HG03378 (cell line): ENCODE results near the gene SLC9C1.

ENCODE experiments used
- ATAC-seq: cut with Tn5 transposase; IDR thresholded peaks from one replicate; pipeline ENCODE4 v1.9.1; 2021; ENCODE audit warnings: mild to moderate bottlenecking, moderate library complexity; ENCODE audit not compliant: unreplicated experiment

SLC9C1 gene

DNA sequence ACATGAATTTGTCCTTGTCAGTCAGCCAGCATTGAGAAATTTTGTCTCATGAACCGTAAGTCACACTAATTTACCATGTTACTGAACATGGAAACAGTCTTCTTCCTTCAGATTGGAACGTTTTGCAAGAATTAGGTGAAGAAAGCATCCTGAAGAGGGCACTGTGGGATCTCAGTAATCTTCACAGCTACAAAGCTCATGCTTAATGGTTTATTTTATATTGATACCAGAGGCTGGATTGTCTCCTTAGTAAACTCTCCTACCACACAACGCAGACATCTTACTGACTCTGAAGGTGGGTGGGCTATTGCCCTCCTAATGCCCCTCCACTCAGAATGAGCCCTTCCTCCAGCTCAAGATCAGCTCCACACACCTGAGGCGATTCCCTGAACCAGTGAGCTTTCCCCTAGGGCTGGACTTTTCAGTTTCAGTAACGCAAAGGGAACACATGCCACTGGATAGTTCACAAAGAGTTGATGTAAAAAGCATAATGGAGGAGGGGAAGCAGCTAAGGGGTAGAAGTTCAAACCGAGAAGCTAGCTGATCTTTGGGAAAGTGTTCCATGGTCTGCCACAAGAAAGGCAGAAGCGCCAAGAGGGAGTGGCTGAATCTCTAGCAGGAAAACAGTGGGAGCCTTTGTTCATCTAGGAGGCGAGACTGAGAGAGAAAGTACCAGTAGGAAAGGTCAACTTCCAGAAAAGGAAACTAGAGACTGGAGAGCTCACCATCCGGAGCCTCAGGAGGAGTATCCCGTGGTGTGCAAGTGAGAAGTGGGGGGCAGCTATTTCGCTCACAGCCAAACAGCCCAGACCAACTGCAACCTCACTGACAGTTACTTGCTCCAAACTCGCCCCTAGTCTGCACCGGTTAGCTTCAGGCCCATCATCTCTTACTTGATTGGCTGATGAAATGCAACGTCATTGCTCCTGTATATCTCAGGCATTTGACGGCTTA, at the start of gene SLC9C1:
SLC9C1 (minus strand) TSS at position 849 of the 954 bp plus-strand sequence. CDS start 7,425 bp downstream, outside the sequence.
- peak; percentile 71 for ATAC-seq

GRCh38 chr3:112341386-112341785, 47.4 kb upstream of the SLC9C1 start:
- ATAC-seq, result no peak

GRCh38 chr3:112339609-112340008, 45.6 kb upstream of the SLC9C1 start:
- no peak for ATAC-seq

DNA sequence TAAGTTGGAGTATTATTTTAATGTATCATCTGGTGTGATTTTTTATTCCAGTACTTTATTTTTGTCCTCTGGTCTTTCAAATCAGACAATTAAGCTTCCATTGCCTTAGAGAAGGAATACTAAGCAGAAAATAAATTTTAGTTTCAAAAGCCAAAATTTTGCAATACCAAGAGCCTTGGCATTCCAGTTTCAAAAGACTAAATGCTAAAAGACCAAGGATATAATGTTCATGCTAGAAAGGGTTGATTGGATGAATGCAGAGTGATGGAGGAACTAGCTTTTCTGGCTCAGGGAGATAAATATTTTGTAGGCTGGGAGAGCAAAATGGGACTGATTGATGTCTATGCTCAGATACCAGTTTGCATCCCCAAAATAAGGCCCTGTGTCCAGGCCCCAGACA, 45.1 kb upstream of the SLC9C1 start:
- ATAC-seq, result no peak

DNA sequence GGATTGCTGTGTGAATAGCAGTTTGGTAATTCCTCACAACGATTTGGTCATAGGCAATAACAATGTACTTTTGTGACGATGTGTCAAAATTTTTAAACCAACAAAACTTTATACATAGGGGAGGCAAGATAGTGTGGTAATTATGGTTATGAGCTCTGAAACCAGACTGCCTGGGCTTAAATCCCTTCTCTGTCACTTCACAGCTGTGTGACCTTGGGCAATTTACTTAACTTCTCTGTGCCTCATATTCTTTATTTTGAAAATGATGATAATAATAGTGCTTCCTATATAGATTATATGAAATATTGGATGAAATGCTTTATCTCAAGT, 44.7 kb upstream of the SLC9C1 start:
- no peak for ATAC-seq

- no peak for ATAC-seq
These were observed 44.2 kb upstream of the SLC9C1 start for GRCh38 chr3:112338021-112338726.

DNA sequence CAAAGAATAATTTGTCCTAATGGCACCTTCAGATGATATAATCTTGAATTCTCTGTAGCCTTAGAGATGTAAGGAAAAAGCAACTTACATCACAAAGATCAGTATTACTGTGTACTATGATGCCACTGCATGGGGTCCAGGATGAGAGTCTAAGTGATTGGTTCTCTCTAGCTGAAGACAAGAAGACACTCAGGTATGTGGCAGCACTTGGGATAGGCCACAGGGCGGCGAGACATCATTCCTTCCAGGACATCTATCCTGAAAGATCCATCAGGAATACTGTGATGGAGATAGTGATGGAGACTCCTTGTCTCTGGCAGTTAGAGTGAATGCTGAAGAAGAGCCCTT, 41.4 kb upstream of the SLC9C1 start:
- no peak for ATAC-seq

- ATAC-seq, result no peak
These were observed 40.8 kb upstream of the SLC9C1 start for GRCh38 chr3:112334691-112335433.

- ATAC-seq, result peak; percentile 37
These were observed 39.6 kb upstream of the SLC9C1 start for GRCh38 chr3:112333381-112334317.

DNA sequence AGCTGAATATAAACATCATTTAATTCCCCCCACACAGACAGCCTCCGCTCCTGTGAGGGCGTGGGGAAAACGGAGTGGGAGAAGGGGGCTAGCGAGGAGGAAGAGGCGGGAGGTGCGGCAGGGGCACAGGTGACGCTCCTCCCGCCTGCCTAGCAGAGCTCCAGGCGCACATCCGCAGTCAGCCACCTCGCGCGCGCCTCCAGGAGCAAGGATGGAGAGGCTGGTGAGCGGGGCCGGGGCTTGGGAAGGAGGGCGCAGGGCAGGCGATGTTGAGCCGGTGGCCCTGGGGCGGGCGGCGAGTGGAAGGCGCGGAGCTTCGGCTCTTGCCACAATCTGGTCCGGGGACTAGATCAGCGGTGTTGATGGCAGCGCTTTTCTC, 39.0 kb upstream of the SLC9C1 start, which contains the start of gene CD200:
CD200 (plus strand) TSS at position 155 of the 379 bp plus-strand sequence; CDS start at position 212, 57 bp downstream.
- peak; percentile 41 for ATAC-seq

DNA sequence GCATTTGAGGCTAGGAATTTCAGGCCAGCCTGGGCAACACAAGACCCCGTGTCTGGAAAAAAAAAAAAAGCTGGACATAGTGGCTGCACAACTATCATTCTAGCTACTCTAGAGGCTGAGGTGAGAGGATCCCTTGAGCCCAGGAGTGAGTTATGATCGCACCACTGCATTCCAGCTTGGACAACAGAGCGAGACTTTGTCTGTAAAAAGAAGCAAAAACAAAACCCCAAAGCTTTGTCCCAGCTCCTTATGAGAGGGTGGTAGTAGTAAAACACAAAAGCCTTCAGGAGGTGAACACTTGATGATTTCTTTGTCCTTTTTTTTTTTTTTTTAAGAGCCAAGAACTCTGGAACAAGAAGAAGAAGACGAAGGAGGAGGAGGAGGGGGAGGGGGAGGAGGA, 37.8 kb upstream of the SLC9C1 start:
- ATAC-seq, result no peak

- ATAC-seq, result peak; percentile 99
These were observed 33.4 kb upstream of the SLC9C1 start for GRCh38 chr3:112327371-112327951.

DNA sequence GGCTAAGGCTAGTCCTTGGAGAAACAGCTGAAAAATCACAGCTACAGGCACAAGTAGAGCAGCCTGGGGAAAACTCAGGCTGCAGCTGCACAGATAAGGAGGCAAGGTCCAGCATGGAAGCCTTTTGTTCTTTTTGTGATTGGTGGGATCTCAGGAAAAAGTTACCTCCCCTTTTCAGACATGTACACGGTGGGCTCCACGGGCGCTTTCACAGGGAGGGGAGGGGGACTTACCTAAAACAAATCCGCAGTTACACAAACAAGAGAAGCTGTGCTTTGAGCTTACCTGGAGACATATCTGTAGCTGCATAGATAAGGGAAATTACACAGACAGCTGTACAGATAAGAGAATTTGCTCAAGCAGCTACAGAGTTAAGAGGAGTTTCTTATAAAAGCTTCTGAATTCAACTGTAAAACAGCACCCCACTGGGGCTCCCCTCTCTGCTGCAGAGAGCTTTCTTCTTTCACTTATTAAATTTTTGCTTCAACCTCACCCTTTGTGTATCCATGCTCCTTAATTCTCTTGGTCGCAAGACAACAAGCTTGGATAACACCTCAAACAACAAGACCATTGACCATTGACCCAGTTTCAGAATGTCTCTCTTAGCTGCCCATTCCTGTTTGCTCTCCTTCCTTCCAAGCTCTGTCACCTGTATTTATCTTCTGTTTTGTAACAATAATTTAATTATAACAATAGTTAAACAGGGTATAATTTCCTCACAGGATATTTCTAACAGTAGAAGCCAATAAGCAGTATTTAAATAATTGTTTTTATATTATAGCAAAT, 28.0 kb upstream of the SLC9C1 start:
- ATAC-seq, result no peak

DNA sequence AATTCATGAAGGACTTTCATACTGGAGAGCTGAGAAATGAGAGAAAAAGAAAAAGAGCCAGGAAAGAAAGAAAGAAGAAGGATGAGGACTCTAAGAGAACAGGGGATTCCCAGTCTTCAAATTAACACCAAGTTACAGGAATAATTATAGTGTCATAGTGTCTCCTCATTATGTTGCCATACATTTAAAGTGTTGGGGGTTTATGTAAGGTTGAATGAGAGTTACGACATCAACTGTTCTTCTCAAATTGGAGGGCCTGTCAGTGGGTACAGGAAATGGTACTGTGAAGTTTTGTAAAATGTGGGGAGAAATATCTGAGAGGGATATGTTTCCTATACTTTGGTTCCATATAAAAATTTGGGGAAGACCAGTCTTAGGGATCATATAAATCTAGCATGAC, 26.7 kb upstream of the SLC9C1 start:
- no peak for ATAC-seq

DNA sequence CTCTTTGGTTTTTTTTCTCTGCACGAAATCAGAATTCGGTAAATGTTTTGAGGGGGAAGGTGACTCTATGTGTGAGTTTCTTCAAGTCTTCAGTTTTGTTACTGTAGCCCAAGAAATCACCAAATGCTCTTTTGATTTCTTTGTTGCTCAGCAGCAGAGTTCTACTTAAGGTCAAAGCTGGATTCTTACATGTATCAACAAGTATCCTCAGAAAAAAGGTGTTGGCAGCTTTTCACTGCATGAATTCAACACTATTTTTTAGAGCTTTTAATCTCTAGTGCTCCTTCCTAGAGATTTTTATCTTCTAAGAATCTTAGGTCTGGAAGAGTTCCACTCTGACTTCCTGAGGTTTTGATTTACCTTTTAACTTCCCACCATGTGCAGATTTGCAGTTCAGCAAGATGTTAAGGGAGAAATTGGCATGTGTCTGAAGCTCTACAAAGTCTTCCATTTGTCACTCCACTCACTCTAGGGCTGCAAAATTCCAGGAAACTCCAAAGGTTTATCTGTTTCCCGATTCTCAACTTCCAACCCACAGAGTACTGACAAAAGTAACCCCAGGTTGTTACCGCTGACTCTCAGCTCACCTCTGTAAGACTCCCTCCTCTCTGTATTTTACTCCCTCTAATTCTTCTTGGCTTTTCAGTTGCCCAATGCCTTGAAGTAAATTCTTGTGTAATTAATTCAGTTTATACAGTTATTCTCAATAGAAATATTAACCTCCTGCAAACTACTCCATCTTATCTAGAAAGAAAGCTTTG, 25.7 kb upstream of the SLC9C1 start:
- ATAC-seq, result no peak

DNA sequence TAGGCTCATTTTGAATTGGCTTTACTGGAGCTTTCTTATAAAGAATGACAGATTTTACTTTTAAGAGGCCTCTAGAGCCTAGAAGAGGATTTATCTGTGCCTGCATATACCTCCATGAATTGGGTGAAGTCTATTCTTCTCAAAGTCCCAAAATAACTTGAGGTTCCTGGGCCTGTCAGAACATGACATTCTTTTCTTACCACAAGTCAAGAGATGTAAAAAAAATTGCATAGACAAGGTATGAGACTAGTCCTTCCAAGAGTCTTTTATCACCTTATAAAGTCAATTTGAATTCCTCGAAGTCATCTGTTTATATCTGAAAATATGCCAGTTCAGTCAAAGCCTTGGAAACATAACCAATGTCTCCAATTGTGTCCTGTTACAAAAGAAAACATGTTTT, 21.8 kb upstream of the SLC9C1 start:
- no peak for ATAC-seq

DNA sequence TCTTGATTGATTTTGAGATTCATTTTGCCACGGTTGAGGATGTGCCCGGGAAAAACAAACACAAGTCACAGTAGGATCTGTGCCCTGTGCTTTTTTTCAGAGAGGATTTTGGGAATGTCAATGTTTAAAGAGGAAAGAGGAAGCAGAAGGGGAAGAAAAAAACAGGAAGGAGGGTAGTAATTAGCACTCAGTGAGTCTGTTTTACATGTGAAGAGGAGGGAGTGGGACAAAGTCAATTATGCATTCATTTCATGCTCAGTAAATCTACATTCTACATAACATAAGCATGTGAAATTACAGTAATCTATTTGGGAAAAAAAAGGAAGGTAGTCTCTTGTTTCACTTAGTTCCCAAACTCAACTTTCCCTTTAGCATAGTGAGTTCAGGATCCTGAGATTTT, 20.6 kb upstream of the SLC9C1 start:
- ATAC-seq, result no peak

- no peak for ATAC-seq
These were observed 14.3 kb upstream of the SLC9C1 start for GRCh38 chr3:112308151-112308911.
